HG02870 (cell line): ENCODE measurements around the gene POFUT1.
"Not testable (repeated sequence)": the region's sequence is repeated elsewhere in the genome, so short reads cannot be mapped to it uniquely, and the experiment has no call there.

Source experiments
- ATAC-seq: cut with Tn5 transposase; IDR thresholded peaks from one replicate; pipeline ENCODE4 v1.9.1; 2021; ENCODE audit warnings: mild to moderate bottlenecking, moderate library complexity; ENCODE audit not compliant: unreplicated experiment

Gene POFUT1

GRCh38 chr20:32271620-32272019 lies 63.9 kb downstream of the POFUT1 start:
- no peak for ATAC-seq

- ATAC-seq = no peak
These were observed 66.7 kb downstream of the POFUT1 start for GRCh38 chr20:32274359-32274758.

- not testable (repeated sequence) for ATAC-seq
These were observed 67.5 kb downstream of the POFUT1 start for GRCh38 chr20:32275163-32275562.

- ATAC-seq = peak; percentile 47
These were observed 69.9 kb downstream of the POFUT1 start, which contains the start of gene KIF3B for GRCh38 chr20:32277361-32278198. TSS of gene KIF3B (plus strand) at chr20:32277651. CDS start at chr20:32309778, 32,127 bp downstream.

- ATAC-seq = peak; percentile 71
These were observed 70.5 kb downstream of the POFUT1 start for GRCh38 chr20:32278199-32278643.

- ATAC-seq = no peak
These were observed 74.0 kb downstream of the POFUT1 start for GRCh38 chr20:32281711-32282110.

- ATAC-seq = no peak
These were observed 74.8 kb downstream of the POFUT1 start for GRCh38 chr20:32282461-32282860.

- peak; percentile 43 for ATAC-seq
These were observed 77.5 kb downstream of the POFUT1 start for GRCh38 chr20:32285082-32285620.

- peak; percentile 58 for ATAC-seq
These were observed 78.1 kb downstream of the POFUT1 start for GRCh38 chr20:32285621-32286371.

GRCh38 chr20:32287231-32287638 lies 79.6 kb downstream of the POFUT1 start:
- ATAC-seq = no peak
